ENCODE data around the gene TBC1D22A. TPM values are rescaled to one million over a fixed set of nuclear protein-coding genes. Genes with fewer than 3 reads are reported as not detected.

TBC1D22A gene
- total and polyA plus RNA-seq, 2 experiments from 2014 or later: 16.6 to 18.5 TPM

- Histone ChIP-seq H3K27me3 (no peaks in the 10 kb centered on the region), H3K27ac (peak overlapping the region; percentile 40), H3K36me3 (no peaks in the 10 kb centered on the region), H3K9me3 (ENCODE audit: low read depth) (no peaks in the 10 kb centered on the region), H3K4me1 (ENCODE audit: low read depth) (peaks cover 35% of the 10 kb centered on the region), H3K4me3 (no peak overlapping the region)
- DNase-seq (ENCODE audit: low read depth in 1 of 2, low spot score in 1 of 2): no peak
- TF ChIP-seq CTCF (IDR thresholded peaks at IDR 0.05; ENCODE audit: low read depth, low read length): no peak
Observed at GRCh38 chr22:46734830-46735453, 27.5 kb upstream of the TBC1D22A start.

- no peak for DNase-seq (ENCODE audit: low read depth in 1 of 2, low spot score in 1 of 2)
- Histone ChIP-seq H3K27ac (peak overlapping the region; percentile 40), H3K36me3 (no peaks in the 10 kb centered on the region), H3K27me3 (no peaks in the 10 kb centered on the region), H3K4me1 (ENCODE audit: low read depth) (peaks cover 35% of the 10 kb centered on the region), H3K9me3 (ENCODE audit: low read depth) (no peaks in the 10 kb centered on the region), H3K4me3 (peak overlapping the region; percentile 61)
- TF ChIP-seq CTCF (IDR thresholded peaks at IDR 0.05; ENCODE audit: low read depth, low read length): no peak
Observed at GRCh38 chr22:46735747-46736608, 26.5 kb upstream of the TBC1D22A start.

GRCh38 chr22:46736705-46737104 is 25.7 kb upstream of the TBC1D22A start:
- peak overlapping the region; percentile 61 for H3K4me3 ChIP-seq
- H3K36me3 ChIP-seq: no peaks in the 10 kb centered on the region
- no peak for TF ChIP-seq CTCF (IDR thresholded peaks at IDR 0.05; ENCODE audit: low read depth, low read length)
- peaks cover 30% of the 10 kb centered on the region for H3K4me1 ChIP-seq (ENCODE audit: low read depth)
- H3K9me3 ChIP-seq (ENCODE audit: low read depth): no peaks in the 10 kb centered on the region
- no peaks in the 10 kb centered on the region for H3K27me3 ChIP-seq
- no peak overlapping the region for H3K27ac ChIP-seq
- no peak for DNase-seq (ENCODE audit: low read depth in 1 of 2, low spot score in 1 of 2)

- H3K9me3 ChIP-seq (ENCODE audit: low read depth): no peaks in the 10 kb centered on the region
- DNase-seq (ENCODE audit: low read depth in 1 of 2, low spot score in 1 of 2): peak; percentile 36 to 66
- no peaks in the 10 kb centered on the region for H3K36me3 ChIP-seq
- TF ChIP-seq CTCF (IDR thresholded peaks at IDR 0.05; ENCODE audit: low read depth, low read length): no peak
- peak overlapping the region; percentile 61 for H3K4me3 ChIP-seq
- H3K4me1 ChIP-seq (ENCODE audit: low read depth): peaks cover 25% of the 10 kb centered on the region
- H3K27ac ChIP-seq: peak overlapping the region; percentile 92
- no peaks in the 10 kb centered on the region for H3K27me3 ChIP-seq
Observed at GRCh38 chr22:46737105-46737975, 25.1 kb upstream of the TBC1D22A start.

- Histone ChIP-seq H3K4me1 (ENCODE audit: low read depth) (peaks cover 25% of the 10 kb centered on the region), H3K36me3 (no peaks in the 10 kb centered on the region), H3K27me3 (no peaks in the 10 kb centered on the region), H3K9me3 (ENCODE audit: low read depth) (no peaks in the 10 kb centered on the region), H3K27ac (peak within 1 kb of the TSS; percentile 92), H3K4me3 (peak within 1 kb of the TSS; percentile 61)
- TF ChIP-seq CTCF (IDR thresholded peaks at IDR 0.05; ENCODE audit: low read depth, low read length): no peak
- DNase-seq (ENCODE audit: low read depth in 1 of 2, low spot score in 1 of 2): peak; percentile 82 to 90
Observed at GRCh38 chr22:46737976-46738646, 24.3 kb upstream of the TBC1D22A start, which contains the start of gene CERK. Gene CERK, minus strand, starts transcription at chr22:46738252. Its CDS starts 104 bp downstream, at chr22:46738148.

All from cardiac muscle cell (in vitro differentiated cells and primary cell).